ENCODE results near the gene GCN1. TPM values are rescaled to one million over a fixed set of nuclear protein-coding genes. Genes with fewer than 3 reads are reported as not detected.

The GCN1 gene
- total and polyA plus RNA-seq, 2 donors (not counting 1 experiment from before 2014, with no cell fraction given), result 30.8 to 93.1 TPM

- Histone ChIP-seq H3K36me3 (ENCODE audit: control insufficient read depth, insufficient read depth, low read length) (peaks cover 38% of the 10 kb centered on the region), H3K4me3 (replicated peaks in 1 of 4; ENCODE audit: control extremely low read depth in 1 of 4, insufficient read depth in 1 of 4, low read depth in 3 of 4, low read length in 4 of 4) (no peak overlapping the region), H3K4me2 (ENCODE audit: extremely low read depth, insufficient read depth, low read length) (no peak overlapping the region), H3K4me1 (ENCODE audit: control insufficient read depth, extremely low read depth, insufficient read depth, low read length) (no peaks in the 10 kb centered on the region), H3K27ac (ENCODE audit: insufficient read depth, low read length) (no peak overlapping the region), H3K9me3 (ENCODE audit: control insufficient read depth, insufficient read depth, low read depth, low read length) (no peaks in the 10 kb centered on the region), H4K20me1 (ENCODE audit: control insufficient read depth, extremely low read depth, insufficient read depth, low read length) (no peaks in the 10 kb centered on the region), H2AFZ (ENCODE audit: low read length) (no peak overlapping the region), H3K79me2 (ENCODE audit: control insufficient read depth, insufficient read depth, low read length) (no peaks in the 10 kb centered on the region), H3K27me3 (ENCODE audit: control insufficient read depth, insufficient read depth, low read length) (no peaks in the 10 kb centered on the region), H3K9ac (ENCODE audit: insufficient read depth, low read length) (no peak overlapping the region)
- DNase-seq (ENCODE audit: low read depth in 2 of 2), result no peak
- TF ChIP-seq EZH2 (IDR thresholded peaks at IDR 0.05; ENCODE audit: low read length, missing control alignments) (no peak), CTCF (conservative IDR thresholded peaks at IDR 0.05 in 1 of 2, IDR thresholded peaks at IDR 0.05 in 1 of 2; ENCODE audit: low read depth in 1 of 2, low read length in 2 of 2) (no peak)
Measured at GRCh38 chr12:120130011-120130410, 64.5 kb downstream of the GCN1 start.

GRCh38 chr12:120126635-120127005 is 67.9 kb downstream of the GCN1 start:
- Histone ChIP-seq H3K9ac (ENCODE audit: insufficient read depth, low read length) (no peak overlapping the region), H3K79me2 (ENCODE audit: control insufficient read depth, insufficient read depth, low read length) (no peaks in the 10 kb centered on the region), H3K27ac (ENCODE audit: insufficient read depth, low read length) (no peak overlapping the region), H3K9me3 (ENCODE audit: control insufficient read depth, insufficient read depth, low read depth, low read length) (no peaks in the 10 kb centered on the region), H3K27me3 (ENCODE audit: control insufficient read depth, insufficient read depth, low read length) (no peaks in the 10 kb centered on the region), H3K4me2 (ENCODE audit: extremely low read depth, insufficient read depth, low read length) (no peak overlapping the region), H3K4me3 (replicated peaks in 1 of 4; ENCODE audit: control extremely low read depth in 1 of 4, insufficient read depth in 1 of 4, low read depth in 3 of 4, low read length in 4 of 4) (no peak overlapping the region), H3K36me3 (ENCODE audit: control insufficient read depth, insufficient read depth, low read length) (peaks cover 17% of the 10 kb centered on the region), H3K4me1 (ENCODE audit: control insufficient read depth, extremely low read depth, insufficient read depth, low read length) (no peaks in the 10 kb centered on the region), H2AFZ (ENCODE audit: low read length) (no peak overlapping the region), H4K20me1 (ENCODE audit: control insufficient read depth, extremely low read depth, insufficient read depth, low read length) (no peaks in the 10 kb centered on the region)
- TF ChIP-seq EZH2 (IDR thresholded peaks at IDR 0.05; ENCODE audit: low read length, missing control alignments) (no peak), CTCF (conservative IDR thresholded peaks at IDR 0.05 in 1 of 2, IDR thresholded peaks at IDR 0.05 in 1 of 2; ENCODE audit: low read depth in 1 of 2, low read length in 2 of 2) (no peak)
- peak in 1 of 2 donors; percentile 78 for DNase-seq (ENCODE audit: low read depth in 2 of 2)

- Histone ChIP-seq H4K20me1 (ENCODE audit: control insufficient read depth, extremely low read depth, insufficient read depth, low read length) (no peaks in the 10 kb centered on the region), H3K27me3 (ENCODE audit: control insufficient read depth, insufficient read depth, low read length) (no peaks in the 10 kb centered on the region), H3K4me1 (ENCODE audit: control insufficient read depth, extremely low read depth, insufficient read depth, low read length) (no peaks in the 10 kb centered on the region), H3K9ac (ENCODE audit: insufficient read depth, low read length) (no peak overlapping the region), H3K79me2 (ENCODE audit: control insufficient read depth, insufficient read depth, low read length) (no peaks in the 10 kb centered on the region), H3K36me3 (ENCODE audit: control insufficient read depth, insufficient read depth, low read length) (peaks cover 14% of the 10 kb centered on the region), H3K4me3 (replicated peaks in 1 of 4; ENCODE audit: control extremely low read depth in 1 of 4, insufficient read depth in 1 of 4, low read depth in 3 of 4, low read length in 4 of 4) (no peak overlapping the region), H3K27ac (ENCODE audit: insufficient read depth, low read length) (no peak overlapping the region), H2AFZ (ENCODE audit: low read length) (no peak overlapping the region), H3K4me2 (ENCODE audit: extremely low read depth, insufficient read depth, low read length) (no peak overlapping the region), H3K9me3 (ENCODE audit: control insufficient read depth, insufficient read depth, low read depth, low read length) (no peaks in the 10 kb centered on the region)
- TF ChIP-seq CTCF (conservative IDR thresholded peaks at IDR 0.05 in 1 of 2, IDR thresholded peaks at IDR 0.05 in 1 of 2; ENCODE audit: low read depth in 1 of 2, low read length in 2 of 2), result no peak
- no peak for TF ChIP-seq EZH2 (IDR thresholded peaks at IDR 0.05; ENCODE audit: low read length, missing control alignments)
- peak in 1 of 2 donors; percentile 66 for DNase-seq (ENCODE audit: low read depth in 2 of 2)
Measured at GRCh38 chr12:120125792-120126634, 68.5 kb downstream of the GCN1 start.
